Measurements from ENCODE around the gene PDE3A.

GRCh38 chr12:20458011-20458410 is 89.7 kb downstream of the PDE3A start:
- TF ChIP-seq CTCF (IDR thresholded peaks at IDR 0.05): no peak
- no peak for TF ChIP-seq POLR2A (IDR thresholded peaks at IDR 0.05)

Data from prostate gland (tissue), 2 donors.